Activated naive CD8-positive, alpha-beta T cell (primary cell): ENCODE data around the gene IL4I1.

Source experiments
- H3K27ac Mint-ChIP-seq: one replicate; pipeline ENCODE4 v1.8.0; 2021; ENCODE audit warnings: mixed read lengths
- H3K27me3 Mint-ChIP-seq: one replicate; pipeline ENCODE4 v1.8.0; 2021; ENCODE audit warnings: mixed read lengths
- H3K36me3 Mint-ChIP-seq: one replicate; pipeline ENCODE4 v1.8.0; 2021; ENCODE audit warnings: mixed read lengths
- H3K4me1 Mint-ChIP-seq: one replicate; pipeline ENCODE4 v1.8.0; 2021; ENCODE audit warnings: low read depth, mixed read lengths
- H3K4me3 Mint-ChIP-seq: one replicate; pipeline ENCODE4 v1.8.0; 2021; ENCODE audit warnings: mild to moderate bottlenecking, mixed read lengths
- H3K9me3 Mint-ChIP-seq: one replicate; pipeline ENCODE4 v1.8.0; 2021; ENCODE audit warnings: low read depth, mixed read lengths

The IL4I1 gene

GRCh38 chr19:49860336-49861102 lies 36.2 kb downstream of the IL4I1 start:
- Mint-ChIP-seq H3K36me3 (peaks cover 3% of the 10 kb centered on the region), H3K4me1 (peaks cover 10% of the 10 kb centered on the region), H3K27me3 (no peaks in the 10 kb centered on the region), H3K4me3 (no peak overlapping the region), H3K27ac (no peak overlapping the region), H3K9me3 (no peaks in the 10 kb centered on the region)

- H3K4me3 Mint-ChIP-seq = no peak overlapping the region
- no peaks in the 10 kb centered on the region for H3K9me3 Mint-ChIP-seq
- no peaks in the 10 kb centered on the region for H3K27me3 Mint-ChIP-seq
- peaks cover 3% of the 10 kb centered on the region for H3K36me3 Mint-ChIP-seq
- peaks cover 5% of the 10 kb centered on the region for H3K4me1 Mint-ChIP-seq
- H3K27ac Mint-ChIP-seq = no peak overlapping the region
These were observed 36.9 kb downstream of the IL4I1 start for GRCh38 chr19:49859682-49860335.

GRCh38 chr19:49858088-49858985 lies 38.4 kb downstream of the IL4I1 start:
- peaks cover 2% of the 10 kb centered on the region for H3K36me3 Mint-ChIP-seq
- no peaks in the 10 kb centered on the region for H3K27me3 Mint-ChIP-seq
- no peaks in the 10 kb centered on the region for H3K9me3 Mint-ChIP-seq
- H3K4me1 Mint-ChIP-seq = peaks cover 4% of the 10 kb centered on the region
- no peak overlapping the region for H3K4me3 Mint-ChIP-seq
- no peak overlapping the region for H3K27ac Mint-ChIP-seq

- H3K9me3 Mint-ChIP-seq = no peaks in the 10 kb centered on the region
- H3K4me1 Mint-ChIP-seq = peaks cover 7% of the 10 kb centered on the region
- H3K27me3 Mint-ChIP-seq = no peaks in the 10 kb centered on the region
- no peak overlapping the region for H3K27ac Mint-ChIP-seq
- H3K4me3 Mint-ChIP-seq = no peak overlapping the region
- H3K36me3 Mint-ChIP-seq = no peaks in the 10 kb centered on the region
These were observed 38.9 kb downstream of the IL4I1 start for GRCh38 chr19:49857838-49858087.

GRCh38 chr19:49857061-49857837 lies 39.4 kb downstream of the IL4I1 start:
- Mint-ChIP-seq H3K9me3 (no peaks in the 10 kb centered on the region), H3K36me3 (no peaks in the 10 kb centered on the region), H3K27ac (no peak overlapping the region), H3K27me3 (no peaks in the 10 kb centered on the region), H3K4me3 (no peak overlapping the region), H3K4me1 (peaks cover 12% of the 10 kb centered on the region)

- H3K36me3 Mint-ChIP-seq = no peaks in the 10 kb centered on the region
- no peak overlapping the region for H3K27ac Mint-ChIP-seq
- no peaks in the 10 kb centered on the region for H3K27me3 Mint-ChIP-seq
- H3K4me3 Mint-ChIP-seq = no peak overlapping the region
- peaks cover 14% of the 10 kb centered on the region for H3K4me1 Mint-ChIP-seq
- no peaks in the 10 kb centered on the region for H3K9me3 Mint-ChIP-seq
These were observed 40.1 kb downstream of the IL4I1 start for GRCh38 chr19:49856574-49857021.

- no peaks in the 10 kb centered on the region for H3K36me3 Mint-ChIP-seq
These were observed 40.8 kb downstream of the IL4I1 start for GRCh38 chr19:49855676-49856573.

GRCh38 chr19:49855277-49855675 lies 41.4 kb downstream of the IL4I1 start:
- no peaks in the 10 kb centered on the region for H3K9me3 Mint-ChIP-seq
- H3K4me1 Mint-ChIP-seq = peaks cover 14% of the 10 kb centered on the region
- no peaks in the 10 kb centered on the region for H3K27me3 Mint-ChIP-seq
- H3K4me3 Mint-ChIP-seq = no peak overlapping the region
- H3K27ac Mint-ChIP-seq = no peak overlapping the region
- H3K36me3 Mint-ChIP-seq = no peaks in the 10 kb centered on the region

More at GRCh38 chr19:49855676-49856573, 40.8 kb downstream of the IL4I1 start:
- no peaks in the 10 kb centered on the region for H3K27me3 Mint-ChIP-seq
- no peaks in the 10 kb centered on the region for H3K9me3 Mint-ChIP-seq
- H3K27ac Mint-ChIP-seq = no peak overlapping the region
- H3K4me3 Mint-ChIP-seq = no peak overlapping the region
- H3K4me1 Mint-ChIP-seq = peaks cover 14% of the 10 kb centered on the region

- Mint-ChIP-seq H3K27me3 (no peaks in the 10 kb centered on the region), H3K27ac (no peak overlapping the region), H3K36me3 (no peaks in the 10 kb centered on the region), H3K4me3 (no peak overlapping the region), H3K9me3 (peaks cover 4% of the 10 kb centered on the region), H3K4me1 (peaks cover 21% of the 10 kb centered on the region)
These were observed 42.1 kb downstream of the IL4I1 start for GRCh38 chr19:49854378-49855263.

- H3K27ac Mint-ChIP-seq = peak overlapping the region; percentile 50
- no peaks in the 10 kb centered on the region for H3K27me3 Mint-ChIP-seq
- H3K9me3 Mint-ChIP-seq = peaks cover 6% of the 10 kb centered on the region
- no peaks in the 10 kb centered on the region for H3K36me3 Mint-ChIP-seq
- H3K4me1 Mint-ChIP-seq = peaks cover 25% of the 10 kb centered on the region
- H3K4me3 Mint-ChIP-seq = no peak overlapping the region
These were observed 42.8 kb downstream of the IL4I1 start for GRCh38 chr19:49853852-49854377.

GRCh38 chr19:49852631-49853126 lies 44.0 kb downstream of the IL4I1 start:
- H3K27ac Mint-ChIP-seq = peak overlapping the region; percentile 81
- peak overlapping the region; percentile 89 for H3K4me3 Mint-ChIP-seq
- peaks cover 35% of the 10 kb centered on the region for H3K4me1 Mint-ChIP-seq
- peaks cover 6% of the 10 kb centered on the region for H3K9me3 Mint-ChIP-seq
- H3K36me3 Mint-ChIP-seq = no peaks in the 10 kb centered on the region
- H3K27me3 Mint-ChIP-seq = no peaks in the 10 kb centered on the region

- Mint-ChIP-seq H3K36me3 (no peaks in the 10 kb centered on the region), H3K4me1 (peaks cover 35% of the 10 kb centered on the region), H3K4me3 (peak overlapping the region; percentile 89), H3K27me3 (no peaks in the 10 kb centered on the region), H3K9me3 (peaks cover 6% of the 10 kb centered on the region), H3K27ac (peak overlapping the region; percentile 81)
These were observed 45.0 kb downstream of the IL4I1 start for GRCh38 chr19:49851456-49852259.
